ENCODE results near the gene TNFRSF18. TPM values are rescaled to one million over a fixed set of nuclear protein-coding genes. Genes with fewer than 3 reads are reported as not detected.
A peak's percentile ranks its signal among the peaks of the same experiment; 100 is the strongest.

Gene TNFRSF18
- total and polyA plus RNA-seq, 4 donors: 0.20 to 0.68 (median 0.29) TPM

DNA sequence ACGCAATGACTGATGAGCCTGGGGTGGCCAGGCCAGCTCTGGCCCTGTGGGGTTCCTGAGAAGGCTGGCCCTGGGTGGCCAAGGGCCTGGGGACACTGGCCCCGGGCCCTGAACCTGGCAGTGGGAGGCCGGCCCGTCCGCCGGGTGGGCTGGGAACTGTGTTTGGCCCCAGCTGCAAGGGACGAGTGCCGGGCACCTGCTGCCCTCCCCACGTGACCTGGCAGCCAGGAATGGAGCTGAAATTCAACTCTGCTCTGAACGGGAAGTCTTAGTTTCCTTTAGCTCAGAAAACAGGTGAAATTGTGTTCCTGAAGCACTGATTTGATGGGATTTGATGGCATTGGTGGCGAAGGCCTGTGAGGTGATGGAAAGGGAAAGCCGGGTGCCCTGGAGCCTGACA lies 40.9 kb downstream of the TNFRSF18 start:
- Histone ChIP-seq H3K9me3 (ENCODE audit: control insufficient read depth, insufficient read depth, low read length) (no peaks in the 10 kb centered on the region), H3K36me3 (ENCODE audit: control insufficient read depth, insufficient read depth, low read length) (no peaks in the 10 kb centered on the region), H3K27me3 (ENCODE audit: control insufficient read depth, insufficient read depth, low read length) (peaks cover 21% of the 10 kb centered on the region), H3K4me1 (ENCODE audit: control insufficient read depth, insufficient read depth, low read length) (peaks cover 14% of the 10 kb centered on the region), H3K27ac (ENCODE audit: low read depth, low read length) (no peak overlapping the region), H3K4me3 (ENCODE audit: low read depth, low read length) (no peak overlapping the region)
- no peak for DNase-seq (ENCODE audit: low read depth in 4 of 6, low spot score in 6 of 6)
- WGBS (ENCODE audit: insufficient coverage): 73% methylated on average over 12 of the region's 12 CpGs

DNA sequence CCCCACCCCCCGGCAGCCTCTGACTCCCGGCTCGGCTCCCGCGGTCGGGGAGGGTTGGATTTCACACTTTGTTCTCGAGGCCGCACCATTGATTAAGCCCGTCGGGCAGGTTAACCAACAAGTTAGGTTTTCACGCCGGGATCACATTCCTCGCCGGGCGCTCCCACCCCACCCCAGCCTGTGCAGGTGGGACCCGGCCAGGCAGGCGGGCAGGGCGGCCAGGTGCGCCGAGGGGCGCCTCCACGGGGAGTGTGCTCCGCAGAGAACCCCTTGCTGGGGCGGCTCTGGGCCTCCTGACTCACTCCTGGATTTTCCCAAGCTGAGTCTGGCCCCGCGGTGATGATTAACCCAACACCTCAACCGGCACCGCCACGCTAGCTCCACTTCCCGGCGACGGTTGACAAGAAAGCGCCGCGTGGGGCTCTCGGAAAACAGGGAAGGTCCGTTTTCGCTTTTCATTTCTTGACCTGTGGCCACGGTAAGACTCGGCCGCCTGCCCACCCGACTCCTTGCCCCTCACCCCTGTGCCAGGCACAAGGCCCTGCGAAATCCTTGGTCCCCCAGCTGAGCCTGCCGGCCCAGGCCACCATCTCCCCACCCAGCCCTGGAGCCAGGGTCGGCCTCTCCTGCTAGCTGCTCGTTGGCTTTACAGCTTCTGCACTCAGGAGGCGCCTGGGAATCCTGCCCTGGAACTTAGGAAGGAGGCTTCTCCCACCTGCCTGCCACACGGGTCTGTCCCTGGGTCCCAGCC lies 41.5 kb downstream of the TNFRSF18 start:
- Histone ChIP-seq H3K27ac (ENCODE audit: low read depth, low read length) (no peak overlapping the region), H3K4me3 (ENCODE audit: low read depth, low read length) (no peak overlapping the region), H3K36me3 (ENCODE audit: control insufficient read depth, insufficient read depth, low read length) (no peaks in the 10 kb centered on the region), H3K27me3 (ENCODE audit: control insufficient read depth, insufficient read depth, low read length) (peaks cover 21% of the 10 kb centered on the region), H3K4me1 (ENCODE audit: control insufficient read depth, insufficient read depth, low read length) (peaks cover 8% of the 10 kb centered on the region), H3K9me3 (ENCODE audit: control insufficient read depth, insufficient read depth, low read length) (no peaks in the 10 kb centered on the region)
- WGBS (ENCODE audit: insufficient coverage): 59% methylated on average over 48 of the region's 48 CpGs
- DNase-seq (ENCODE audit: low read depth in 4 of 6, low spot score in 6 of 6): no peak

DNA sequence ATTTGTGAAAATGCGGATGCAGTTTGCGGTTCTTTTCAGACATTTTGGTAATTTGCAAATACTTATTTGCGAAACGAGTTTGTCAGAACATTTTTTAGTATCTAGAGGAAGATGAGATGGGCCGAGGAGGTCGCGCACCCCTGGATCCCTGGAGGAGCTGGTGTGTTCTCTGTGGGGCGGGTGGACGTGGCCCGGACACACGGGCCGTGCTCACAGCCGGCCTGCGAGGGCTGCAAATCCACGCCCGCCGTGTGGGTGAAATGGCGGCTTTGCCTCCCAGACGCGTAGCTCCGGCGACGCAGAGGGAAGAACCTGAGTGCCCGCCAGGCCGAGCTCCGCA lies 42.1 kb downstream of the TNFRSF18 start:
- DNase-seq (ENCODE audit: low read depth in 4 of 6, low spot score in 6 of 6): no peak
- Histone ChIP-seq H3K36me3 (ENCODE audit: control insufficient read depth, insufficient read depth, low read length) (no peaks in the 10 kb centered on the region), H3K27me3 (ENCODE audit: control insufficient read depth, insufficient read depth, low read length) (peaks cover 21% of the 10 kb centered on the region), H3K4me3 (ENCODE audit: low read depth, low read length) (no peak overlapping the region), H3K9me3 (ENCODE audit: control insufficient read depth, insufficient read depth, low read length) (no peaks in the 10 kb centered on the region), H3K27ac (ENCODE audit: low read depth, low read length) (no peak overlapping the region), H3K4me1 (ENCODE audit: control insufficient read depth, insufficient read depth, low read length) (peaks cover 7% of the 10 kb centered on the region)
- WGBS (ENCODE audit: insufficient coverage): 64% methylated on average over 23 of the region's 26 CpGs

DNA sequence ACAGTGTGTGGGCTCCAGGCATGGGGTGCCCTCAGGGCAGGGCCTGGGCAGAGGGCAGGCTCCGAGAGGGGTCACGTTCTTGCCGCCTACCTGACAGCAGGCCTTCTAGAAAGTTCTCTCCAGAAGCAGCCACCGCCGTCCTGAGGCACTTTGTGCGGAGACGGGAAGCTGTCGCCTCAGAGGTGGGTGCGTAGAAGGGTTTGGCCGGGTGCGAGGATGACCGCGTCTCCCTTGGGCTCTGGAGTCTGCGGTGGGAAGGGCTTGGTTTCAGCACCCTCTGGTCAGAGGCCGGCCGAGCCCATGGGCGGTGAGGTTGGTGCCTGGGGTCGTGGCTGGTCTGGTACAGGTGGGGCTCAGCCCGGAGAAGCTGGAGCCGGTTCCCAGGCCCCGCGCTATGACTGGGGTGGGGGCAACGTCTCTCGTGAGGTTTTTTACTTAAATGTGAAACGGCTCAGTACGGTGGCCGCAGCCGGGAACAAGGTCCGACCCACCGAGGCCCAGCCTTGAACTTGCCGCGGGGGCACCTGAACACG lies 42.8 kb downstream of the TNFRSF18 start:
- 83% methylated on average over 33 of the region's 33 CpGs for WGBS (ENCODE audit: insufficient coverage)
- Histone ChIP-seq H3K27me3 (ENCODE audit: control insufficient read depth, insufficient read depth, low read length) (peaks cover 21% of the 10 kb centered on the region), H3K4me3 (ENCODE audit: low read depth, low read length) (no peak overlapping the region), H3K36me3 (ENCODE audit: control insufficient read depth, insufficient read depth, low read length) (no peaks in the 10 kb centered on the region), H3K9me3 (ENCODE audit: control insufficient read depth, insufficient read depth, low read length) (no peaks in the 10 kb centered on the region), H3K27ac (ENCODE audit: low read depth, low read length) (no peak overlapping the region), H3K4me1 (ENCODE audit: control insufficient read depth, insufficient read depth, low read length) (peaks cover 12% of the 10 kb centered on the region)
- no peak for DNase-seq (ENCODE audit: low read depth in 4 of 6, low spot score in 6 of 6)

GRCh38 chr1:1162597-1163537 lies 43.5 kb downstream of the TNFRSF18 start:
- H3K9me3 ChIP-seq (ENCODE audit: control insufficient read depth, insufficient read depth, low read length): no peaks in the 10 kb centered on the region
- no peaks in the 10 kb centered on the region for H3K36me3 ChIP-seq (ENCODE audit: control insufficient read depth, insufficient read depth, low read length)
- H3K4me1 ChIP-seq (ENCODE audit: control insufficient read depth, insufficient read depth, low read length): peaks cover 19% of the 10 kb centered on the region
- no peak overlapping the region for H3K4me3 ChIP-seq (ENCODE audit: low read depth, low read length)
- peaks cover 21% of the 10 kb centered on the region for H3K27me3 ChIP-seq (ENCODE audit: control insufficient read depth, insufficient read depth, low read length)
- H3K27ac ChIP-seq (ENCODE audit: low read depth, low read length): no peak overlapping the region
- WGBS (ENCODE audit: insufficient coverage): 71% methylated on average over 71 of the region's 73 CpGs
- no peak for DNase-seq (ENCODE audit: low read depth in 4 of 6, low spot score in 6 of 6)

- 50% methylated on average over 17 of the region's 17 CpGs for WGBS (ENCODE audit: insufficient coverage)
- H3K4me3 ChIP-seq (ENCODE audit: low read depth, low read length): no peak overlapping the region
- H3K4me1 ChIP-seq (ENCODE audit: control insufficient read depth, insufficient read depth, low read length): peaks cover 28% of the 10 kb centered on the region
- H3K36me3 ChIP-seq (ENCODE audit: control insufficient read depth, insufficient read depth, low read length): no peaks in the 10 kb centered on the region
- H3K27me3 ChIP-seq (ENCODE audit: control insufficient read depth, insufficient read depth, low read length): peaks cover 21% of the 10 kb centered on the region
- H3K27ac ChIP-seq (ENCODE audit: low read depth, low read length): no peak overlapping the region
- peak in 1 of 6 donors; percentile 28 for DNase-seq (ENCODE audit: low read depth in 4 of 6, low spot score in 6 of 6)
- no peaks in the 10 kb centered on the region for H3K9me3 ChIP-seq (ENCODE audit: control insufficient read depth, insufficient read depth, low read length)
Measured at GRCh38 chr1:1161683-1162079, 44.7 kb downstream of the TNFRSF18 start.

DNA sequence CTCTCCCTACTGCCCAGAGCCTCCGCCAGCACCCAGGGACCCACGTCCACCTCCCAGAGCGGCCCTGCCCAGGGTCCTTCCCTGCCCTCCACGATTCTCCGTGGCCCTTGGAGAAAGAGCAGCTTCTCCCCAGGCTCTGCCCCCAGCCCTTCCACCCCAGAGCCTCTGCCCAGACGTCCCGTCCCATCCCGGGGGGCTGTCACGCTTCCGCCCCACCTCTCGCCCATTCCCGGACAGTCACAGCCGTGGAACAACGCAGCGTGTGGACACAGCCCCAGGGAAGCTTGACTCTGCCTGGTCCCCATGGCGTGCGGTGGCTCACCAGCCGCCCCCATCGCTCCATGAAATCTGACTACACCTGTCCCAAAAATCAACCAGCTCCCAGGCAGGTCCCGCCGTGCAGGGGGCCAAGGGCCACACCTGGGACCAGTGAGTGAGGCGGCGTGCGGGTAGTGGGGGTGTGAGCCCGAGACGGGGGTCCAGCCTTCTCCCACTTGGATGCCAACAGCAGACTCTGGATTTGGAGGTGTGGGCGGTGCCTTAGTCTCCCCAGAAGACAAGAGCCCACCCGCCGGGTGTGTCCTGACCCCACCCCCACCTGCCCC lies 45.2 kb downstream of the TNFRSF18 start:
- peaks cover 25% of the 10 kb centered on the region for H3K4me1 ChIP-seq (ENCODE audit: control insufficient read depth, insufficient read depth, low read length)

GRCh38 chr1:1160281-1160930 lies 46.0 kb downstream of the TNFRSF18 start:
- Histone ChIP-seq H3K27me3 (ENCODE audit: control insufficient read depth, insufficient read depth, low read length) (peaks cover 19% of the 10 kb centered on the region), H3K4me3 (ENCODE audit: low read depth, low read length) (no peak overlapping the region), H3K4me1 (ENCODE audit: control insufficient read depth, insufficient read depth, low read length) (peaks cover 25% of the 10 kb centered on the region), H3K36me3 (ENCODE audit: control insufficient read depth, insufficient read depth, low read length) (peaks cover 2% of the 10 kb centered on the region), H3K9me3 (ENCODE audit: control insufficient read depth, insufficient read depth, low read length) (no peaks in the 10 kb centered on the region), H3K27ac (ENCODE audit: low read depth, low read length) (no peak overlapping the region)
- no peak for DNase-seq (ENCODE audit: low read depth in 4 of 6, low spot score in 6 of 6)
- 80% methylated on average over 11 of the region's 23 CpGs for WGBS (ENCODE audit: insufficient coverage)

More for the DNA sequence above, 45.2 kb downstream of the TNFRSF18 start:
- no peak overlapping the region for H3K27ac ChIP-seq (ENCODE audit: low read depth, low read length)
- no peaks in the 10 kb centered on the region for H3K9me3 ChIP-seq (ENCODE audit: control insufficient read depth, insufficient read depth, low read length)
- DNase-seq (ENCODE audit: low read depth in 4 of 6, low spot score in 6 of 6): no peak
- H3K4me3 ChIP-seq (ENCODE audit: low read depth, low read length): no peak overlapping the region
- 88% methylated on average over 25 of the region's 29 CpGs for WGBS (ENCODE audit: insufficient coverage)
- peaks cover 21% of the 10 kb centered on the region for H3K27me3 ChIP-seq (ENCODE audit: control insufficient read depth, insufficient read depth, low read length)
- no peaks in the 10 kb centered on the region for H3K36me3 ChIP-seq (ENCODE audit: control insufficient read depth, insufficient read depth, low read length)

All from spinal cord (tissue), 10 donors.